ENCODE data around the gene ANXA7.
A peak's percentile ranks its signal among the peaks of the same experiment; 100 is the strongest.
"Not testable (repeated sequence)": the region's sequence is repeated elsewhere in the genome, so short reads cannot be mapped to it uniquely, and the experiment has no call there.

Gene ANXA7

GRCh38 chr10:73407495-73407894 lies 6.4 kb downstream of the ANXA7 start:
- no peak for DNase-seq (ENCODE audit: low read depth in 2 of 2)

GRCh38 chr10:73406846-73407245 lies 7.0 kb downstream of the ANXA7 start:
- no peak for DNase-seq (ENCODE audit: low read depth in 2 of 2)

GRCh38 chr10:73405556-73405955 lies 8.3 kb downstream of the ANXA7 start:
- DNase-seq (ENCODE audit: low read depth in 2 of 2) = no peak

- DNase-seq (ENCODE audit: low read depth in 2 of 2) = no peak
Observed at GRCh38 chr10:73404690-73405089, 9.2 kb downstream of the ANXA7 start.

GRCh38 chr10:73401636-73402035 lies 12.2 kb downstream of the ANXA7 start:
- no peak for DNase-seq (ENCODE audit: low read depth in 2 of 2)

- DNase-seq (ENCODE audit: low read depth in 2 of 2) = no peak
Observed at GRCh38 chr10:73399063-73399462, 14.8 kb downstream of the ANXA7 start.

GRCh38 chr10:73398024-73398423 lies 15.8 kb downstream of the ANXA7 start:
- DNase-seq (ENCODE audit: low read depth in 2 of 2) = no peak

- DNase-seq (ENCODE audit: low read depth in 2 of 2) = not testable (repeated sequence)
Observed at GRCh38 chr10:73394325-73394724, 19.5 kb downstream of the ANXA7 start.

- DNase-seq (ENCODE audit: low read depth in 2 of 2) = no peak
Observed at GRCh38 chr10:73388228-73388627, 25.6 kb downstream of the ANXA7 start.

- DNase-seq (ENCODE audit: low read depth in 2 of 2) = no peak
Observed at GRCh38 chr10:73386583-73386982, 27.3 kb downstream of the ANXA7 start.

GRCh38 chr10:73379064-73379748 lies 34.7 kb downstream of the ANXA7 start:
- DNase-seq (ENCODE audit: low read depth in 2 of 2) = no peak

GRCh38 chr10:73376679-73377078 lies 37.2 kb downstream of the ANXA7 start:
- no peak for DNase-seq (ENCODE audit: low read depth in 2 of 2)

GRCh38 chr10:73368238-73368637 lies 45.6 kb downstream of the ANXA7 start:
- no peak for DNase-seq (ENCODE audit: low read depth in 2 of 2)

- no peak for DNase-seq (ENCODE audit: low read depth in 2 of 2)
Observed at GRCh38 chr10:73366381-73367298, 47.2 kb downstream of the ANXA7 start.

GRCh38 chr10:73364964-73365363 lies 48.9 kb downstream of the ANXA7 start:
- no peak for DNase-seq (ENCODE audit: low read depth in 2 of 2)

- no peak for DNase-seq (ENCODE audit: low read depth in 2 of 2)
Observed at GRCh38 chr10:73359492-73359891, 54.4 kb downstream of the ANXA7 start.

- peak; percentile 83 to 86 for DNase-seq (ENCODE audit: low read depth in 2 of 2)
Observed at GRCh38 chr10:73358331-73359279, 55.3 kb downstream of the ANXA7 start, which contains the start of gene CFAP70. Gene CFAP70 (minus strand): TSS chr10:73358864. CDS start chr10:73354796, 4,068 bp downstream.

GRCh38 chr10:73357821-73358220 lies 56.0 kb downstream of the ANXA7 start:
- no peak for DNase-seq (ENCODE audit: low read depth in 2 of 2)

- DNase-seq (ENCODE audit: low read depth in 2 of 2) = no peak
Observed at GRCh38 chr10:73357166-73357565, 56.7 kb downstream of the ANXA7 start.

- no peak for DNase-seq (ENCODE audit: low read depth in 2 of 2)
Observed at GRCh38 chr10:73344269-73344668, 69.6 kb downstream of the ANXA7 start.

- DNase-seq (ENCODE audit: low read depth in 2 of 2) = no peak
Observed at GRCh38 chr10:73340121-73340520, 73.7 kb downstream of the ANXA7 start.

- DNase-seq (ENCODE audit: low read depth in 2 of 2) = no peak
Observed at GRCh38 chr10:73339436-73339835, 74.4 kb downstream of the ANXA7 start.
